HEK293 (cell line): ENCODE measurements around the gene TREH.

Source experiments
- CTCF ChIA-PET: fragments of 350-600 bp; formaldehyde crosslinking; extraction: SDS; loops from one replicate; lab custom pipeline; 2021; ENCODE audit warnings: antibody characterized with exemption; lab: Yijun Ruan, JAX
- POLR2A ChIA-PET: fragments of 300-600 bp; formaldehyde crosslinking; extraction: SDS; loops from one replicate; lab custom pipeline; 2020; ENCODE audit warnings: antibody characterized with exemption, inconsistent platforms; lab: Yijun Ruan, JAX
- H3K27ac ChIP-seq: fragments of 200-500 bp; sonication (Bioruptor generic); 2 replicates; pipeline ENCODE4 v1.5.1; 2014; ENCODE audit warnings: low read depth, low read length, control low read depth, inconsistent platforms; ENCODE audit errors: extremely low read depth
- H3K36me3 ChIP-seq, 2 experiments: fragments of 200-500 bp in 1 of 2; sonication (Bioruptor generic) in 1 of 2; 1 replicate in 1 of 2; 2 replicates in 1 of 2; pipeline ENCODE4 v1.5.1; 2014 to 2017; ENCODE audit warnings: inconsistent platforms in 2 of 2, low read length in 2 of 2; ENCODE audit not compliant: control insufficient read depth in 2 of 2, insufficient read depth in 1 of 2
- H3K4me1 ChIP-seq: fragments of 200-500 bp; sonication (Bioruptor generic); 2 replicates; pipeline ENCODE4 v1.5.1; 2014; ENCODE audit warnings: mild to moderate bottlenecking, low read length, inconsistent platforms; ENCODE audit not compliant: control insufficient read depth, insufficient read depth
- H3K4me3 ChIP-seq: 2 replicates; pipeline ENCODE4 v1.5.1; 2011; ENCODE audit warnings: low read depth, mild to moderate bottlenecking, control low read depth, low read length, moderate library complexity
- H3K9me3 ChIP-seq: fragments of 200-500 bp; sonication (Bioruptor generic); 2 replicates; pipeline ENCODE4 v1.5.1; 2014; ENCODE audit warnings: low read depth, low read length, inconsistent platforms; ENCODE audit not compliant: control insufficient read depth, insufficient read depth
- GLI4 ChIP-seq: fragments of 450-650 bp; formaldehyde crosslinking; IDR thresholded peaks from 2 replicates; pipeline ENCODE4 v1.5.1; 2016; ENCODE audit warnings: missing biosample characterization, missing genetic modification characterization
- HOXA7 ChIP-seq: sonication (generic); formaldehyde crosslinking; IDR thresholded peaks from 2 replicates; pipeline ENCODE4 v1.8.1; 2022; ENCODE audit warnings: missing genetic modification reagents, borderline replicate concordance
- KLF1 ChIP-seq: fragments of 450-650 bp; formaldehyde crosslinking; IDR thresholded peaks from 2 replicates; pipeline ENCODE4 v1.5.1; 2016; ENCODE audit warnings: missing biosample characterization, missing genetic modification characterization
- KLF8 ChIP-seq: fragments of 450-650 bp; formaldehyde crosslinking; IDR thresholded peaks from 2 replicates; pipeline ENCODE4 v1.5.1; 2016; ENCODE audit warnings: missing biosample characterization, missing genetic modification characterization
- MEIS1 ChIP-seq: sonication (generic); formaldehyde crosslinking; IDR thresholded peaks from 2 replicates; pipeline ENCODE4 v1.8.1; 2022; ENCODE audit warnings: missing genetic modification reagents, mild to moderate bottlenecking, borderline replicate concordance
- TRIM28 ChIP-seq: IDR thresholded peaks from 2 replicates; pipeline ENCODE4 v1.6.1; 2011; ENCODE audit warnings: low read length, control low read depth, borderline replicate concordance
- ZBTB49 ChIP-seq: fragments of 450-650 bp; formaldehyde crosslinking; IDR thresholded peaks from 2 replicates; pipeline ENCODE4 v1.5.1; 2016; ENCODE audit warnings: missing biosample characterization, missing genetic modification characterization, low read depth
- ZNF140 ChIP-seq: fragments of 450-650 bp; formaldehyde crosslinking; IDR thresholded peaks from 2 replicates; pipeline ENCODE4 v1.5.1; 2016; ENCODE audit warnings: missing biosample characterization, missing genetic modification characterization
- ZNF248 ChIP-seq: fragments of 450-650 bp; formaldehyde crosslinking; IDR thresholded peaks from 2 replicates; pipeline ENCODE4 v1.5.1; 2017; ENCODE audit warnings: missing biosample characterization, missing genetic modification characterization
- ZNF324 ChIP-seq: fragments of 450-650 bp; formaldehyde crosslinking; IDR thresholded peaks from 2 replicates; pipeline ENCODE4 v1.5.1; 2016; ENCODE audit warnings: missing biosample characterization, missing genetic modification characterization
- ZNF335 ChIP-seq: fragments of 450-650 bp; formaldehyde crosslinking; conservative IDR thresholded peaks from 2 replicates; pipeline ENCODE4 v1.5.1; 2016; ENCODE audit warnings: missing biosample characterization, missing genetic modification characterization
- ZNF394 ChIP-seq: fragments of 450-650 bp; formaldehyde crosslinking; IDR thresholded peaks from 2 replicates; pipeline ENCODE4 v1.5.1; 2016; ENCODE audit warnings: missing biosample characterization, missing genetic modification characterization, mild to moderate bottlenecking, moderate library complexity, borderline replicate concordance
- ZNF416 ChIP-seq: fragments of 450-650 bp; formaldehyde crosslinking; IDR thresholded peaks from 2 replicates; pipeline ENCODE4 v1.5.1; 2016; ENCODE audit warnings: missing biosample characterization, missing genetic modification characterization
- ZNF426 ChIP-seq: fragments of 450-650 bp; formaldehyde crosslinking; IDR thresholded peaks from 2 replicates; pipeline ENCODE4 v1.5.1; 2017; ENCODE audit warnings: missing biosample characterization, missing genetic modification characterization, mild to moderate bottlenecking, inconsistent platforms, moderate library complexity
- ZNF473 ChIP-seq: fragments of 450-650 bp; formaldehyde crosslinking; IDR thresholded peaks from 2 replicates; pipeline ENCODE4 v1.5.1; 2017; ENCODE audit warnings: missing biosample characterization, missing genetic modification characterization
- ZNF561 ChIP-seq: fragments of 450-650 bp; IDR thresholded peaks from 2 replicates; pipeline ENCODE4 v1.5.1; 2018; ENCODE audit warnings: missing biosample characterization, missing genetic modification characterization, borderline replicate concordance
- ZNF596 ChIP-seq: fragments of 450-650 bp; IDR thresholded peaks from 2 replicates; pipeline ENCODE4 v1.5.0; 2018; ENCODE audit warnings: missing biosample characterization, mild to moderate bottlenecking, missing genetic modification characterization, moderate library complexity
- ZNF660 ChIP-seq: fragments of 450-650 bp; IDR thresholded peaks from 2 replicates; pipeline ENCODE4 v1.5.1; 2018; ENCODE audit warnings: missing biosample characterization, mild to moderate bottlenecking, missing genetic modification characterization
- ZNF701 ChIP-seq: fragments of 450-650 bp; formaldehyde crosslinking; IDR thresholded peaks from 2 replicates; pipeline ENCODE4 v1.5.1; 2016; ENCODE audit warnings: missing biosample characterization, missing genetic modification characterization
- ZNF76 ChIP-seq: fragments of 450-650 bp; formaldehyde crosslinking; IDR thresholded peaks from 2 replicates; pipeline ENCODE4; 2016; ENCODE audit warnings: low read depth, missing biosample characterization, missing genetic modification characterization, borderline replicate concordance
- TF ChIP-seq, protein P1 (sequence below): fragments of 450-650 bp; formaldehyde crosslinking; IDR thresholded peaks from 2 replicates; pipeline ENCODE4 v1.5.1; 2016; ENCODE audit warnings: missing biosample characterization, missing genetic modification characterization, low read depth
- TF ChIP-seq, protein P2 (sequence below): fragments of 450-650 bp; formaldehyde crosslinking; IDR thresholded peaks from 2 replicates; pipeline ENCODE4 v1.5.1; 2017; ENCODE audit warnings: missing biosample characterization, missing genetic modification characterization

The TREH gene

DNA sequence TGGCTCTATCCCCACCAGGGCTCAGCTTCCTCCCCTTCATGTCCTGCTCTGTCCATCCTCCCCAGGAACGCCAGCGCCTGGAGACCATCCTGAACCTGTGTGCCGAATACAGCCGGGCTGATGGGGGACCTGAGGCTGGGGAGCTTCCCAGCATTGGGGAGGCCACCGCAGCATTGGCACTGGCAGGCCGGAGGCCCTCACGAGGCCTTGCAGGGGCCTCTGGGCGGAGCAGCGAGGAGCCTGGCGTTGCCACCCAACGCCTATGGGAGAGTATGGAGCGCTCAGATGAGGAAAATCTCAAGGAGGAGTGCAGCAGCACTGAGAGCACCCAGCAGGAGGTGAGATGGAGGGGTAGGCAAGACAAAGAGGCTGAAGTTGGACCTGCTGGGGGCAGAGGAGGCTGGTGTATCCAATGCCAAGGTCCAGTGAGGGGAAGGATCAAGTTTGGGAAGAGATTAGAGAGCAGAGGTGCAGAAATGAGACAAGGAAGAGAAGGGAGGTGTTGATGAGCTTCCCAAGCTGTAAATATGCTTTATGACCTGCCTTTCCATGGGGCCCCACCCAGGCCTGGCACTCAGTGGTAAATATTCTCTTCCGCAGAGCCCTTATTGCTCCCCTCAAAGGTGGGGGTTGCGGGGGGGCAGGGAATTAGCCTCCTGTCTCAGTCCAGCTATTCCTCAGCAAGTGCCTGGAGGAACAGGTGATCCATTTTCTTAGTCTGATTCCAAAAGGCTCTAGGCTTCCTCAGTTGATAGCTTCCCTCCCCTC is 48.1 kb downstream of the TREH start:
- POLR2A ChIA-PET: interaction anchor here (0.8 to 6.5 kb wide), 2 partner anchors 8 to 23 kb away, joined by 3 to 67 read pairs; no protein-coding TSS in a partner anchor

GRCh38 chr11:118629761-118630661 is 49.4 kb downstream of the TREH start:
- Histone ChIP-seq H3K36me3 (peaks cover 0 to 68% of the 10 kb centered on the region in 2 experiments; a peak in 1 of 3 replicates), H3K9me3 (no peaks in the 10 kb centered on the region), H3K27ac (no peak overlapping the region), H3K4me3 (no peak overlapping the region), H3K4me1 (peaks cover 3% of the 10 kb centered on the region; the same call in 1 of the 2 replicates)
- ChIA-PET CTCF (interaction anchor here (0.5 kb wide), 1 partner anchor 19 kb away, joined by 3 read pairs; no protein-coding TSS in a partner anchor), POLR2A (no interaction called here)
- TF ChIP-seq ZNF660 (tag by site-specific recombination) (no peak), ZNF248 (tag by site-specific recombination) (no peak), KLF1 (tag by site-specific recombination) (0 out of 2 replicates have a peak, but pooled peaks have one; percentile 8), TRIM28 (no peak)
- TF ChIP-seq, all 188 proteins: peak for 1

More for the DNA sequence above, 48.1 kb downstream of the TREH start:
- Histone ChIP-seq H3K4me3 (no peak overlapping the region), H3K36me3 (peaks cover 0 to 68% of the 10 kb centered on the region in 2 experiments; a peak in 1 of 3 replicates), H3K27ac (no peak overlapping the region)
- CTCF ChIA-PET: interaction anchor here (0.6 to 1.3 kb wide), 2 partner anchors 10 to 58 kb away, joined by 3 read pairs; no protein-coding TSS in a partner anchor
- TF ChIP-seq ZNF701 (tag by site-specific recombination) (no peak), ZNF324 (tag by site-specific recombination) (no peak), GLI4 (tag by site-specific recombination) (no peak), MEIS1 (CRISPR knock-in tag) (no peak), KLF8 (tag by site-specific recombination) (no peak), ZNF473 (tag by site-specific recombination) (no peak), ZNF394 (no peak), ZBTB49 (tag by site-specific recombination) (no peak), ZNF426 (no peak), ZNF416 (tag by site-specific recombination) (no peak), ZNF140 (tag by site-specific recombination) (no peak), ZNF76 (tag by site-specific recombination) (no peak), HOXA7 (CRISPR knock-in tag) (no peak), ZNF335 (tag by site-specific recombination) (no peak), ZNF561 (no peak), ZNF596 (tag by site-specific recombination) (no peak)
- TF ChIP-seq, protein P1, sequence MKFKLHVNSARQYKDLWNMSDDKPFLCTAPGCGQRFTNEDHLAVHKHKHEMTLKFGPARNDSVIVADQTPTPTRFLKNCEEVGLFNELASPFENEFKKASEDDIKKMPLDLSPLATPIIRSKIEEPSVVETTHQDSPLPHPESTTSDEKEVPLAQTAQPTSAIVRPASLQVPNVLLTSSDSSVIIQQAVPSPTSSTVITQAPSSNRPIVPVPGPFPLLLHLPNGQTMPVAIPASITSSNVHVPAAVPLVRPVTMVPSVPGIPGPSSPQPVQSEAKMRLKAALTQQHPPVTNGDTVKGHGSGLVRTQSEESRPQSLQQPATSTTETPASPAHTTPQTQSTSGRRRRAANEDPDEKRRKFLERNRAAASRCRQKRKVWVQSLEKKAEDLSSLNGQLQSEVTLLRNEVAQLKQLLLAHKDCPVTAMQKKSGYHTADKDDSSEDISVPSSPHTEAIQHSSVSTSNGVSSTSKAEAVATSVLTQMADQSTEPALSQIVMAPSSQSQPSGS: no peak
- TF ChIP-seq, protein P2, sequence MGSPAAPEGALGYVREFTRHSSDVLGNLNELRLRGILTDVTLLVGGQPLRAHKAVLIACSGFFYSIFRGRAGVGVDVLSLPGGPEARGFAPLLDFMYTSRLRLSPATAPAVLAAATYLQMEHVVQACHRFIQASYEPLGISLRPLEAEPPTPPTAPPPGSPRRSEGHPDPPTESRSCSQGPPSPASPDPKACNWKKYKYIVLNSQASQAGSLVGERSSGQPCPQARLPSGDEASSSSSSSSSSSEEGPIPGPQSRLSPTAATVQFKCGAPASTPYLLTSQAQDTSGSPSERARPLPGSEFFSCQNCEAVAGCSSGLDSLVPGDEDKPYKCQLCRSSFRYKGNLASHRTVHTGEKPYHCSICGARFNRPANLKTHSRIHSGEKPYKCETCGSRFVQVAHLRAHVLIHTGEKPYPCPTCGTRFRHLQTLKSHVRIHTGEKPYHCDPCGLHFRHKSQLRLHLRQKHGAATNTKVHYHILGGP (tag by site-specific recombination): no peak
- TF ChIP-seq, all 188 proteins: peak for 0
- Histone ChIP-seq H3K9me3 (no peaks in the 10 kb centered on the region), H3K4me1 (peaks cover 7% of the 10 kb centered on the region; the same call in 1 of the 2 replicates)
